IMR-90 (cell line): Measurements from ENCODE around the gene BTN3A1.

Experiments
- CHD1 ChIP-seq: IDR thresholded peaks from 2 replicates; pipeline ENCODE4 v1.6.1; 2012; ENCODE audit warnings: low read depth, low read length, improper control_type of control experiment
- CTCF ChIP-seq: conservative IDR thresholded peaks from 2 replicates; pipeline ENCODE4 v1.5.1; 2012; ENCODE audit warnings: mild to moderate bottlenecking, low read depth, low read length, improper control_type of control experiment
- MXI1 ChIP-seq: IDR thresholded peaks from 2 replicates; pipeline ENCODE4 v1.6.1; 2012; ENCODE audit warnings: low read depth, mild to moderate bottlenecking, low read length, moderate library complexity, borderline replicate concordance
- NFE2L2 ChIP-seq: fragments of 150-350 bp; IDR thresholded peaks from 2 replicates; pipeline ENCODE4 v1.6.1; 2016; ENCODE audit warnings: low read depth, mild to moderate bottlenecking, low read length
- POLR2A ChIP-seq: IDR thresholded peaks from 2 replicates; pipeline ENCODE4 v1.6.1; 2012; ENCODE audit warnings: mild to moderate bottlenecking, low read depth, low read length
- SMC3 ChIP-seq: fragments of 150-350 bp; IDR thresholded peaks from 2 replicates; pipeline ENCODE4 v1.6.1; 2016; ENCODE audit warnings: low read depth, mild to moderate bottlenecking, antibody characterized with exemption, low read length, moderate library complexity

- TF ChIP-seq CTCF: no peak
- TF ChIP-seq SMC3: no peak
- no peak for TF ChIP-seq CHD1
- no peak for TF ChIP-seq POLR2A
- TF ChIP-seq NFE2L2: no peak
- no peak for TF ChIP-seq MXI1
These were observed 14.5 kb upstream of the BTN3A1 start for GRCh38 chr6:26387565-26387964.
